Activated CD8-positive, alpha-beta memory T cell treated with anti-CD3 and anti-CD28 coated beads for 36 hours (primary cell): ENCODE measurements around the gene KIF11. TPM values are rescaled to one million over a fixed set of nuclear protein-coding genes. Genes with fewer than 3 reads are reported as not detected.
"Not testable (repeated sequence)": the region's sequence is repeated elsewhere in the genome, so short reads cannot be mapped to it uniquely, and the experiment has no call there.

Experiments
- CTCF ChIA-PET: fragments of 350-600 bp; sonication (Branson Sonifier 250); formaldehyde crosslinking; loops from one replicate; lab custom pipeline; 2021; ENCODE audit warnings: antibody characterized with exemption; lab: Charles Lee
- POLR2A ChIA-PET: fragments of 350-600 bp; sonication (Branson Sonifier 250); formaldehyde crosslinking; loops from one replicate; lab custom pipeline; 2021; ENCODE audit warnings: antibody characterized with exemption; lab: Charles Lee
- total RNA-seq, 2 experiments: library from RNA; stranded (reverse); gene quantifications; one replicate each; pipeline ENCODE4 v1.2.3, GENCODE V29; 2021

Gene KIF11
- total RNA-seq, 2 experiments from 2014 or later: 40.5 to 40.7 TPM

DNA sequence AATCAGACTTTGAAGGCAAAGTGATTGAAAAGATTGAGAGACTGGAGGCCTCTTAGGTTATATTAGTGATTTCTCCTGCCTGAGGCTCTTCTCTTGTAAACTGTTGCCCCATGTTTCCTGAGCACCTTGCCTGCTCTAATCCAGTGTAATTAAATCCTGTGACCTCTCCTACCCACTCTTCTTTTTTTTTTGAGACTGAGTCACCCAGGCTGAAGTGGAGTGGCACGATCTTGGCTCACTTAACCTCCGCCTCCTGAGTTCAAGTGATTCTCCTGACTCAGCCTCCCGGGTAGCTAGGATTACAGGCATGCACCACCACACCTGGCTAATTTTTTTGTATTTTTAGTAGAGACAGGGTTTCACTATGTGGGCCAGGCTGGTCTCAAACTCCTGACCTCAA lies 57.9 kb downstream of the KIF11 start:
- CTCF ChIA-PET, POLR2A ChIA-PET: not testable (repeated sequence)

DNA sequence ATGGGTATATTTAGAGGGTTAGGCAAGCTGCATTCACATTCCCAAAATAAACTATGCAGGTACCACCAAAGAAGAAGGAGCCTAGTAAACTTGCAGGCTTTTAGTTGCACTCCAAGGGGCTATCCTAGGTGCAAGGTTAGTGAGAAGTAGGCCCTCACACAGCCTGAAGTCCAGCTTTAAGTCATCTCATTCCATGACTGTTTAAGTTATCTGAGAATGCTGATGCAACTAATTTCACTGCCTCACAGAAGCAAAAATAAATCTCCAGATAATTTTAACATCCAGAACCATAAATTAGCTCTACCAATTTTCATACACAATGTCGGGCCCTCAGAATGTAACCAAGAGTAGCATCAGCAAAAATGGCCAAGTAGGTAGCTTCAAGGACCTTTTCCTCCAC lies 62.5 kb downstream of the KIF11 start:
- ChIA-PET POLR2A (interaction anchor here (0.6 to 1.1 kb wide), 2 partner anchors 364 to 444 kb away, joined by 3 to 5 read pairs; no protein-coding TSS in a partner anchor), CTCF (no interaction called here)

DNA sequence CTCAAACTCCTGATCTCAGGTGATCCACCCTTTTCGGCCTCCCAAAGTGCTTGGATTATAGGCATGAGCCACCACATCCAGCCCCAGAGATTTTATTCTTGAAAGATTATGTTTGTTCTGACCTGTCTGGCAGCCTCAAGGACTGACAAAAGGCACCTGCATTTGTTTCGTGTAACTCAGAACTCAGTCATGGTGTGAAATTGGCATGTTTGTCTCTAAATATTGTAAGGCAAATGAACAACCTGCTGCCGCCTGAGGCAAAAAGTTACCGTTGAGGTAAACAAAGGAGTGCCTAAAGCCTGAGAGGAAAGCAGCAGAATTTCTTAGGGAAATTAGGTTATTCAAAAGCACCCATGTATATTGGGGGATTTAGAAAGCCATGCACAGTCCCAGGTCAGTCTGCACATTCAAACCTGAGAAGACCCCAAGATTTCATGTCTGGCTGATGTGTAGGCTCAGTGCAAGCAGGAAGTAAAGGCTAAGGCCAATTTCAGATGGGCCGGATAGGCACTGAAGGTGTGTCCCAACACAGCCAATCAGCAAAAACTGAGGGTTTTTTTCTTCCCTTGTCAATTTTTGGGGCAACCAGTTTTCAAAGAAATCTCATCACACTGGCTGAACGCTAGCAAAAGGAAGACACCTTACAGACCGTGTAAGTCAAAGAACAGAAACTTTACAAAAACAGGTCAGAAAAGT lies 63.5 kb downstream of the KIF11 start:
- ChIA-PET CTCF (no interaction called here), POLR2A (interaction anchor here (1.1 kb wide), 1 partner anchor 365 kb away, joined by 3 read pairs; no protein-coding TSS in a partner anchor)

- CTCF ChIA-PET: no interaction called here
- POLR2A ChIA-PET: no interaction called here
These were observed 64.1 kb downstream of the KIF11 start for GRCh38 chr10:92657024-92657423.

GRCh38 chr10:92662848-92663247 lies 69.9 kb downstream of the KIF11 start:
- ChIA-PET POLR2A (no interaction called here), CTCF (no interaction called here)

DNA sequence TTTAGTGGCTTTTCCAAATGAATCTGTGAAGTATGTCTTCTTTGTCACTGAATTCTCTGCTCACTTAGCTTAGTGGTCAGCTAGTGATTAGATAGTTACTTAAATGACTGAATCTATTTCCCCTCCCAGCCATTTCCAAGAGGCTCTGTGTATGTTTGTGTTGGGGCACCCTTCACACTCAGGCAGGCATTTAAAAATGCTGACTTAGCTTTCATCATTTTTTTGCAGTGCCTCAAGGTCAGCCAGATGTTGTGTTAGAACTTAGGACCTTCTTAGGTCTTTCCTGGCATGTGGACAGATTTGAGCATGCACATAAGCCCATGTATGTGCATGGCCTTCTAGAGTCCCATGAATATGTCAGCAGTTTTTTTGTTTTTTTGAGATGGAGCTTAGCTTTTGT lies 71.4 kb downstream of the KIF11 start:
- ChIA-PET POLR2A (no interaction called here), CTCF (no interaction called here)

DNA sequence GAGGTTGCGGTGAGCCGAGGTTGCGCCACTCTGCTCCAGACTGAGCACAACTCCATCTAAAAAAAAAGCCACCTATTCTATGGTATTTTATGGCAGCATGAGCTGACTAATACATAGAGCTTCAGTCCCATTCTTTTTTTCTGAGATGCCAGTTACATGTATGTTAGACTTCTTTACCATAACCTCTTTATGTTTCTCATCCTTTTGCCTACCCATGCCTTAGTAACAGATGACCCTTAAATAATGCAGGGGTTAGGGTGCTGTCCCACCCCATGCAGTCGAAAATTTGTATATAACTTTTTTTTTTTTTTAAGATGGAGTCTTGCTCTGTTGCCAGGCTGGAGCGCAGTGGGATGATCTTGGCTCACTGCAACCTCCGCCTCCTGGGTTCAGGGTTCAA lies 74.1 kb downstream of the KIF11 start:
- CTCF ChIA-PET: interaction anchor here (0.7 kb wide), 1 partner anchor 25 kb away, joined by 3 read pairs; no protein-coding TSS in a partner anchor
- POLR2A ChIA-PET: no interaction called here

- ChIA-PET CTCF (interaction anchor here (0.7 kb wide), 1 partner anchor 12 kb away, joined by 3 read pairs; no protein-coding TSS in a partner anchor), POLR2A (interaction anchor here (0.7 kb wide), 1 partner anchor 92 kb away, joined by 4 read pairs; no protein-coding TSS in a partner anchor)
These were observed 84.8 kb downstream of the KIF11 start for GRCh38 chr10:92677708-92678107.

GRCh38 chr10:92678206-92678605 lies 85.3 kb downstream of the KIF11 start:
- CTCF ChIA-PET: no interaction called here
- POLR2A ChIA-PET: interaction anchor here (0.7 kb wide), 1 partner anchor 91 kb away, joined by 4 read pairs; no protein-coding TSS in a partner anchor

GRCh38 chr10:92681306-92681834 lies 88.4 kb downstream of the KIF11 start:
- POLR2A ChIA-PET: no interaction called here
- CTCF ChIA-PET: no interaction called here

DNA sequence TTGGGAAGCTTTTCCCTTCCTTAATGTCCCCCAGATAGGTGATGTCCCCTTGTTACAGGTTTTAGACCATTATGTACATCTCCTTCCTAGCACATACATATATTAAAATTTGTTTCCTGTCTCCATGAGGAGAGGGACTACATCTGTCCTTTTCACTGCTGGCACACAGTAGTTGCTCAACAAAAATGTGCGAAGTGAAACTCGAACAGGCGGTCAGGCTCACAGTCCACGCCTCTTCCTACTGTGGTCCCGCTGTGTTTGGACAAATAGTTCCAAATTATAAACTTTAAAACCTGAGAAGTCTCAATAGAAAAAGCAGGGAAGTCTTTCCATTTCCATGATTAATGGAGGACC lies 95.6 kb downstream of the KIF11 start:
- ChIA-PET CTCF (no interaction called here), POLR2A (no interaction called here)

DNA sequence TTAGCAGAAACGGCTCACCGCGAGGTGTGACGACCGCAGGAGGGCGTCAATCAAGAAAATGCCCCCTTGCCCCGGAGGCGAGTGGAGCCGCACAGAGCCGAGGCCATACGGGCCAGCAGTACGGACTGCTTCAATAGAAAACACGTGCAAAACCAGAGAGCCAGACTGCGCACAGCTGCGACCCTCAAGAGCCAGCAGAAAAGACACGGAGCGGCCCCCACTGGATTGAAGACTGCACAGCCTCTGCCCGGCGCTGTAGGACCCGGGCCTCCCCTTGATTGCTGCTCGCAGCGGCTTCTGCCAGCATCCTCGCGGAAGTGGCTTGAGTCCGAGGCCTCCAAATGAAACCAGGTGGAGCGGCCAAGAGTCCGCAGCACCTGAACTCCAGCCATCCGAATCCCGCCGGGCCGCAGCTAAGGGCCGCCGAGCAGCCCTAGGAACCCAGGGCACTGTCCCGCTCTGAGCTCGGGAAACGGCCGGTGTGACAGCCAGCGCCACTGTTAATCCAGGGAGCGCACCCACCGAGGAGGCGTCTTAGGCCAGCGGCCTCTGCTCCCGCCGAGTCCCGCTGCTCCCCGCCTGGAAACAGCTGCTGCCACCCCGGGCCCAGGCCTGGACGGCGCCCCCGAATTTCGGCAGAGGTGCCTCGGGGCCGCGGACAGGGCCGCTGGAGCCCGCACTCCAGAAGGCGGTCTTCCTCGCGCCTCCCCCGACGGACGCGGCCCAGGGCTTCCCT lies 96.2 kb downstream of the KIF11 start:
- ChIA-PET CTCF (no interaction called here), POLR2A (no interaction called here)

DNA sequence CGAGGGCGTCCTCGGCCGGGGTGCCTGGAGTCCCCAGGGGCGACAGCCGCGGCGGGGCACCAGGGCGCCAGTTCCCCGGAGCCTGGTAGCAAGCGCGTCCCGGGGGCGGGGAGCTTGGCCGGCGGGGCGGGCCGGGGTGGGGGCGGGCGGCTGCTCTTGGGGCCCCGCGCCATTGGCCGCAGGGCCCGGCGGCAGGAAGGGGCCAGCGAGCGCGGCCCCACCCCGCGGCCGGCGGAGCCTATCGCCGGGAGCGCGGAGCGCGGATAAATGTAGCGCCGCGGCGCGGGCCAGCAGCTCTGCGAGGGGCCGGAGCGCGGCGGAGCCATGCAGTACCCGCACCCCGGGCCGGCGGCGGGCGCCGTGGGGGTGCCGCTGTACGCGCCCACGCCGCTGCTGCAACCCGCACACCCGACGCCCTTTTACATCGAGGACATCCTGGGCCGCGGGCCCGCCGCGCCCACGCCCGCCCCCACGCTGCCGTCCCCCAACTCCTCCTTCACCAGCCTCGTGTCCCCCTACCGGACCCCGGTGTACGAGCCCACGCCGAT lies 96.8 kb downstream of the KIF11 start, which contains the start of gene HHEX:
Gene HHEX, plus strand, starts transcription at position 293 of the 548 bp plus-strand sequence. Its CDS starts 32 bp downstream, at position 325.
- ChIA-PET POLR2A (no interaction called here), CTCF (no interaction called here)

GRCh38 chr10:92690211-92690914 lies 97.4 kb downstream of the KIF11 start:
- POLR2A ChIA-PET: no interaction called here
- CTCF ChIA-PET: interaction anchor here (0.7 kb wide), 1 partner anchor 173 kb away, joined by 4 read pairs; no protein-coding TSS in a partner anchor

- ChIA-PET CTCF (interaction anchor here (0.7 kb wide), 1 partner anchor 174 kb away, joined by 4 read pairs; no protein-coding TSS in a partner anchor), POLR2A (no interaction called here)
These were observed 98.1 kb downstream of the KIF11 start for GRCh38 chr10:92690915-92691590.

- POLR2A ChIA-PET: no interaction called here
- CTCF ChIA-PET: no interaction called here
These were observed 98.7 kb downstream of the KIF11 start for GRCh38 chr10:92691591-92692079.

DNA sequence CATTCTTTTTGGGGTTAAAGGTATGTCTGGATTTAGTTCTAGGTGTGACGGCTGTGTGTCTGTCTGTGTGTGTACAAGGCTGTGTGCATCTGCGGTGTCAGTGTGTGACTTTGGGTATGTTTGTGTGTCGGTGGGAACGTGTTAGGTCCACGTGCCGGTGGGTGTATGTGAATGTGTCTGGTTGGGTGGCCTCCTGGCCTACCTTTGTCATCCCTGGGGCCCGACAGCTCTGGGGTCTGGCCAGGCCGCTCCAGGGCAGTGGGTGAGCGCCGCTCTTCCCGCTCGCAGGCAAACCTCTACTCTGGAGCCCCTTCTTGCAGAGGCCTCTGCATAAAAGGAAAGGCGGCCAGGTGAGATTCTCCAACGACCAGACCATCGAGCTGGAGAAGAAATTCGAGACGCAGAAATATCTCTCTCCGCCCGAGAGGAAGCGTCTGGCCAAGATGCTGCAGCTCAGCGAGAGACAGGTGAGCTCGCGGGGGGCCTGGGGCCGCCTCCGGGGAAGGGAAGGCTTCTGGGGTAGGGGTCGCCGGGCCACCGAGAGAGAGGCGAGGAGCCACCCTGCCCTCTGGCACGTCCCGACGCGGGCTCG lies 99.2 kb downstream of the KIF11 start:
- CTCF ChIA-PET: no interaction called here
- POLR2A ChIA-PET: no interaction called here
